Caco-2 (cell line): Measurements from ENCODE around the gene NYNRIN. TPM values are rescaled to one million over a fixed set of nuclear protein-coding genes. Genes with fewer than 3 reads are reported as not detected.

Source experiments
- BruUV-seq: library from RNA; stranded (reverse); fragments of 400-500 nt; replicated peaks from 2 replicates; lab custom pipeline; 2021; lab: Mats Ljungman, UMichigan
- CTCF ChIA-PET: fragments of 300-600 bp; sonication (Branson Sonifier 250); formaldehyde crosslinking; loops from one replicate; lab custom pipeline; 2022; ENCODE audit warnings: antibody characterized with exemption; lab: Charles Lee
- POLR2A ChIA-PET: fragments of 300-600 bp; sonication (Branson Sonifier 250); formaldehyde crosslinking; loops from one replicate; lab custom pipeline; 2022; ENCODE audit warnings: antibody characterized with exemption; lab: Charles Lee
- DNase-seq, 2 experiments: peaks; one replicate each; pipeline versions ENCODE4 v3.0.0 to v3.0.0-alpha.2; 2020 to 2022
- H3K27me3 ChIP-seq: replicated peaks from 2 replicates; pipeline ENCODE4 v1.6.0; 2011; ENCODE audit warnings: low read length; ENCODE audit not compliant: control insufficient read depth, insufficient read depth
- H3K36me3 ChIP-seq: 2 replicates; pipeline ENCODE4 v1.5.1; 2011; ENCODE audit warnings: low read length; ENCODE audit not compliant: control insufficient read depth, insufficient read depth
- H3K4me1 ChIP-seq: fragments of 250-450 bp; sonication (Bioruptor Pico); 2 replicates; pipeline ENCODE4 v1.5.1; 2020; ENCODE audit warnings: mild to moderate bottlenecking
- H3K4me3 ChIP-seq: 2 replicates; pipeline ENCODE4 v1.5.1; 2011; ENCODE audit warnings: low read depth, mild to moderate bottlenecking, control low read depth, low read length
- H3K9me3 ChIP-seq: fragments of 250-450 bp; sonication (Bioruptor Pico); 2 replicates; pipeline ENCODE4 v1.5.1; 2020; ENCODE audit warnings: mild to moderate bottlenecking, moderate library complexity
- H3K27ac Mint-ChIP-seq: one replicate; pipeline ENCODE4 v1.8.0; 2022; ENCODE audit warnings: mixed read lengths; ENCODE audit not compliant: unreplicated experiment
- H3K27me3 Mint-ChIP-seq: one replicate; pipeline ENCODE4 v1.8.0; 2022; ENCODE audit warnings: mixed read lengths; ENCODE audit not compliant: insufficient read depth, unreplicated experiment
- H3K36me3 Mint-ChIP-seq: one replicate; pipeline ENCODE4 v1.8.0; 2022; ENCODE audit warnings: mild to moderate bottlenecking, mixed read lengths; ENCODE audit not compliant: insufficient read depth, unreplicated experiment
- H3K4me1 Mint-ChIP-seq: one replicate; pipeline ENCODE4 v1.8.0; 2022; ENCODE audit warnings: low read depth, mixed read lengths; ENCODE audit not compliant: unreplicated experiment
- H3K4me3 Mint-ChIP-seq: one replicate; pipeline ENCODE4 v1.8.0; 2022; ENCODE audit warnings: mild to moderate bottlenecking, moderate library complexity, mixed read lengths; ENCODE audit not compliant: unreplicated experiment
- H3K9me3 Mint-ChIP-seq: one replicate; pipeline ENCODE4 v1.8.0; 2022; ENCODE audit warnings: mixed read lengths; ENCODE audit not compliant: unreplicated experiment
- CTCF ChIP-seq, 2 experiments: fragments of 200-600 bp in 1 of 2; IDR thresholded peaks; 1 replicate in 1 of 2; 2 replicates in 1 of 2; pipeline versions ENCODE4 v1.5.1 to v1.8.0; 2011 to 2022; ENCODE audit warnings: antibody characterized with exemption in 1 of 2, control low read depth in 1 of 2, inconsistent platforms in 1 of 2, low read depth in 1 of 2, low read length in 1 of 2, mild to moderate bottlenecking in 1 of 2, moderate library complexity in 1 of 2; ENCODE audit not compliant: insufficient read depth in 1 of 2, severe bottlenecking in 1 of 2, unreplicated experiment in 1 of 2
- intact Hi-C: fragments of 100-400 bp; cut with micrococcal nuclease; formaldehyde crosslinking; loops from one replicate; pipeline ENCODE4 v1.10.0; 2022; ENCODE audit not compliant: unreplicated experiment
- total RNA-seq: library from RNA; stranded (reverse); gene quantifications from 2 replicates; pipeline ENCODE4 v1.2.3, GENCODE V29; 2022

The NYNRIN gene
- total RNA-seq, 1 experiment from 2014 or later, result 5.9 TPM

GRCh38 chr14:24461336-24461735 lies 62.5 kb downstream of the NYNRIN start:
- BruUV-seq, result no TSS peak
- no peak for TF ChIP-seq CTCF (IDR thresholded peaks at IDR 0.05; ENCODE audit: insufficient read depth in 1 of 2, low read depth in 1 of 2, low read length in 1 of 2, severe bottlenecking in 1 of 2, unreplicated experiment in 1 of 2)
- Mint-ChIP-seq H3K27me3 (no peaks in the 10 kb centered on the region), H3K4me3 (no peak overlapping the region), H3K27ac (no peak overlapping the region), H3K4me1 (no peaks in the 10 kb centered on the region), H3K36me3 (no peaks in the 10 kb centered on the region), H3K9me3 (no peaks in the 10 kb centered on the region)
- no peak for DNase-seq
- intact Hi-C loops, result no loop called here
- Histone ChIP-seq H3K4me3 (no peak overlapping the region), H3K27me3 (no peaks in the 10 kb centered on the region), H3K4me1 (no peaks in the 10 kb centered on the region), H3K9me3 (no peaks in the 10 kb centered on the region), H3K36me3 (no peaks in the 10 kb centered on the region)
- ChIA-PET POLR2A (no interaction called here), CTCF (no interaction called here)

- CTCF ChIA-PET, result no interaction called here
These were observed 64.4 kb downstream of the NYNRIN start for GRCh38 chr14:24463017-24463883.

More at GRCh38 chr14:24463017-24463883, 64.4 kb downstream of the NYNRIN start:
- H3K36me3 Mint-ChIP-seq, result no peaks in the 10 kb centered on the region
- intact Hi-C loops, result no loop called here
- no TSS peak for BruUV-seq
- no peaks in the 10 kb centered on the region for H3K27me3 Mint-ChIP-seq
- POLR2A ChIA-PET, result no interaction called here
- no peak for TF ChIP-seq CTCF (IDR thresholded peaks at IDR 0.05; ENCODE audit: insufficient read depth in 1 of 2, low read depth in 1 of 2, low read length in 1 of 2, severe bottlenecking in 1 of 2, unreplicated experiment in 1 of 2)
- Histone ChIP-seq H3K36me3 (no peaks in the 10 kb centered on the region), H3K9me3 (no peaks in the 10 kb centered on the region), H3K4me3 (no peak overlapping the region), H3K27me3 (no peaks in the 10 kb centered on the region), H3K4me1 (no peaks in the 10 kb centered on the region)
- no peak overlapping the region for H3K4me3 Mint-ChIP-seq
- H3K9me3 Mint-ChIP-seq, result no peaks in the 10 kb centered on the region
- DNase-seq, result no peak
- no peaks in the 10 kb centered on the region for H3K4me1 Mint-ChIP-seq
- no peak overlapping the region for H3K27ac Mint-ChIP-seq
